SK-N-SH treated with all-trans-retinoic acid at 6 μM for 48 hours (cell line): ENCODE measurements around the gene LRP5.

ENCODE experiments used
- ARNTL ChIP-seq: fragments of 450-650 bp; formaldehyde crosslinking; IDR thresholded peaks from 2 replicates; pipeline ENCODE4 v1.5.0; 2020; ENCODE audit warnings: low read depth, mild to moderate bottlenecking, moderate library complexity, borderline replicate concordance
- TSHZ2 ChIP-seq: fragments of 250-450 bp; sonication (Bioruptor Pico); IDR thresholded peaks from 2 replicates; pipeline ENCODE4 v1.5.0; 2020; ENCODE audit warnings: mild to moderate bottlenecking, moderate library complexity
- ZFP30 ChIP-seq: fragments of 450-650 bp; formaldehyde crosslinking; IDR thresholded peaks from 2 replicates; pipeline ENCODE4 v1.5.0; 2022; ENCODE audit warnings: mild to moderate bottlenecking, moderate library complexity
- ZNF8 ChIP-seq: fragments of 450-650 bp; formaldehyde crosslinking; IDR thresholded peaks from 2 replicates; pipeline ENCODE4 v1.5.0; 2020; ENCODE audit warnings: mild to moderate bottlenecking, moderate library complexity

- TF ChIP-seq TSHZ2: no peak
- no peak for TF ChIP-seq ZNF8 (CRISPR knock-in tag)
- no peak for TF ChIP-seq ARNTL (CRISPR knock-in tag)
- TF ChIP-seq ZFP30 (CRISPR knock-in tag): no peak
These were observed 127.1 kb downstream of the LRP5 start for GRCh38 chr11:68439355-68440065.
